Ovary (tissue), 3 donors: Measurements from ENCODE around the gene POMT1.

Source experiments
- CTCF ChIP-seq, 3 donors: fragments of 450-650 bp in 2 of 3; fragments of 200-600 bp in 1 of 3; IDR thresholded peaks; one replicate each; pipeline versions ENCODE4 v1.5.1 to v1.8.0; 2016 to 2022; ENCODE audit warnings: antibody characterized with exemption in 3 of 3, mild to moderate bottlenecking in 1 of 3
- EP300 ChIP-seq: sonication (generic); formaldehyde crosslinking; IDR thresholded peaks from one replicate; pipeline ENCODE4 v1.6.1; 2017; ENCODE audit warnings: antibody characterized with exemption
- POLR2A ChIP-seq: fragments of 450-650 bp; IDR thresholded peaks from one replicate; pipeline ENCODE4 v1.6.1; 2017; ENCODE audit warnings: antibody characterized with exemption, mild to moderate bottlenecking, moderate library complexity
- donor health status: DM: no; HTN: no; CAD: no.

GRCh38 chr9:131516930-131517329 is 14.2 kb downstream of the POMT1 start:
- no peak for TF ChIP-seq EP300
- TF ChIP-seq CTCF (IDR thresholded peaks at IDR 0.05) = no peak
- no peak for TF ChIP-seq POLR2A
